Mesenchymal stem cell (in vitro differentiated cells and primary cell): ENCODE measurements around the gene JPH2.

ENCODE experiments used
- DNase-seq: peaks from one replicate; pipeline ENCODE4 v3.0.0-alpha.2; 2013
- H2AFZ ChIP-seq: one replicate; pipeline ENCODE4 v1.6.1; 2013; ENCODE audit warnings: low read depth, mild to moderate bottlenecking, control low read depth, inconsistent platforms, low read length, moderate library complexity
- H2AK5ac ChIP-seq: 2 replicates; pipeline ENCODE4 v1.6.1; 2013; ENCODE audit warnings: low read length, moderate library complexity, mild to moderate bottlenecking, inconsistent platforms; ENCODE audit not compliant: severe bottlenecking
- H2BK120ac ChIP-seq: one replicate; pipeline ENCODE4 v1.6.1; 2013; ENCODE audit warnings: low read depth, mild to moderate bottlenecking, inconsistent platforms, low read length, moderate library complexity
- H2BK12ac ChIP-seq, 2 experiments: one replicate each; pipeline ENCODE4 v1.6.1; 2013; ENCODE audit warnings: inconsistent platforms in 2 of 2, low read length in 2 of 2, mild to moderate bottlenecking in 2 of 2, moderate library complexity in 2 of 2, control low read depth in 1 of 2
- H2BK15ac ChIP-seq: one replicate; pipeline ENCODE4 v1.6.1; 2013; ENCODE audit warnings: mild to moderate bottlenecking, low read depth, inconsistent platforms; ENCODE audit not compliant: poor library complexity, severe bottlenecking
- H2BK5ac ChIP-seq: 2 replicates; pipeline ENCODE4 v1.6.1; 2013; ENCODE audit warnings: low read depth, mild to moderate bottlenecking, low read length, control low read depth, inconsistent platforms; ENCODE audit not compliant: poor library complexity, severe bottlenecking
- H3K14ac ChIP-seq, 2 experiments: one replicate each; pipeline ENCODE4 v1.6.1; 2013; ENCODE audit warnings: inconsistent platforms in 2 of 2, low read length in 2 of 2, control low read depth in 1 of 2, mild to moderate bottlenecking in 1 of 2, moderate library complexity in 1 of 2
- H3K18ac ChIP-seq, 2 experiments: one replicate each; pipeline ENCODE4 v1.6.1; 2013; ENCODE audit warnings: inconsistent platforms in 2 of 2, low read length in 2 of 2, control low read depth in 1 of 2, low read depth in 1 of 2, mild to moderate bottlenecking in 1 of 2
- H3K23ac ChIP-seq, 2 experiments: one replicate each; pipeline ENCODE4 v1.6.1; 2013; ENCODE audit warnings: inconsistent platforms in 2 of 2, low read length in 2 of 2, mild to moderate bottlenecking in 2 of 2, moderate library complexity in 2 of 2, control low read depth in 1 of 2
- H3K27ac ChIP-seq: 2 replicates; pipeline ENCODE4 v1.5.1; 2013; ENCODE audit warnings: mild to moderate bottlenecking, moderate library complexity, low read length, control low read depth, inconsistent platforms; ENCODE audit not compliant: poor library complexity, severe bottlenecking
- H3K27me3 ChIP-seq, 2 experiments: 2 replicates each; pipeline versions ENCODE4 v1.6.1 to v1.7.0; 2013; ENCODE audit warnings: low read length in 2 of 2, mild to moderate bottlenecking in 2 of 2, moderate library complexity in 2 of 2, control low read depth in 1 of 2, inconsistent platforms in 1 of 2; ENCODE audit not compliant: control insufficient read depth in 1 of 2, insufficient read depth in 1 of 2
- H3K36me3 ChIP-seq, 2 experiments: 2 replicates each; pipeline versions ENCODE4 v1.6.1 to v1.7.0; 2013; ENCODE audit warnings: low read length in 2 of 2, control low read depth in 1 of 2, inconsistent platforms in 1 of 2, low read depth in 1 of 2, mild to moderate bottlenecking in 1 of 2; ENCODE audit not compliant: insufficient read depth in 2 of 2, control insufficient read depth in 1 of 2
- H3K4ac ChIP-seq, 2 experiments: one replicate each; pipeline ENCODE4 v1.6.1; 2013; ENCODE audit warnings: inconsistent platforms in 2 of 2, low read length in 2 of 2, mild to moderate bottlenecking in 2 of 2, moderate library complexity in 2 of 2, control low read depth in 1 of 2, low read depth in 1 of 2
- H3K4me1 ChIP-seq: 2 replicates; pipeline ENCODE4 v1.6.1; 2013; ENCODE audit warnings: low read depth, low read length, control low read depth; ENCODE audit not compliant: control insufficient read depth, insufficient read depth
- H3K4me2 ChIP-seq: 2 replicates; pipeline ENCODE4 v1.6.1; 2013; ENCODE audit warnings: low read length, mild to moderate bottlenecking, inconsistent platforms; ENCODE audit not compliant: poor library complexity, severe bottlenecking
- H3K4me3 ChIP-seq, 2 experiments: 2 replicates each; pipeline versions ENCODE4 v1.5.1 to v1.7.0; 2013; ENCODE audit warnings: low read length in 2 of 2, mild to moderate bottlenecking in 2 of 2, control low read depth in 1 of 2, low read depth in 1 of 2; ENCODE audit not compliant: insufficient read depth in 1 of 2
- H3K79me1 ChIP-seq: replicated peaks from 2 replicates; pipeline ENCODE4 v1.6.1; 2013; ENCODE audit warnings: mild to moderate bottlenecking, control low read depth, low read length, inconsistent platforms; ENCODE audit not compliant: poor library complexity, severe bottlenecking
- H3K9ac ChIP-seq: 2 replicates; pipeline ENCODE4 v1.7.0; 2013; ENCODE audit warnings: mild to moderate bottlenecking, low read length, moderate library complexity
- H3K9me3 ChIP-seq: 2 replicates; pipeline ENCODE4 v1.7.0; 2013; ENCODE audit warnings: mild to moderate bottlenecking, low read length; ENCODE audit not compliant: control insufficient read depth
- H4K8ac ChIP-seq: one replicate; pipeline ENCODE4 v1.6.1; 2013; ENCODE audit warnings: inconsistent platforms, mild to moderate bottlenecking, low read length, moderate library complexity
- H4K91ac ChIP-seq: one replicate; pipeline ENCODE4 v1.6.1; 2013; ENCODE audit warnings: mild to moderate bottlenecking, low read length, inconsistent platforms
- WGBS: methylation state at CpG from one replicate; pipeline ENCODE4 v1.1.7; 2013; ENCODE audit warnings: mixed read lengths; 5-methylcytosine and 5-hydroxymethylcytosine counted together

JPH2 gene

DNA sequence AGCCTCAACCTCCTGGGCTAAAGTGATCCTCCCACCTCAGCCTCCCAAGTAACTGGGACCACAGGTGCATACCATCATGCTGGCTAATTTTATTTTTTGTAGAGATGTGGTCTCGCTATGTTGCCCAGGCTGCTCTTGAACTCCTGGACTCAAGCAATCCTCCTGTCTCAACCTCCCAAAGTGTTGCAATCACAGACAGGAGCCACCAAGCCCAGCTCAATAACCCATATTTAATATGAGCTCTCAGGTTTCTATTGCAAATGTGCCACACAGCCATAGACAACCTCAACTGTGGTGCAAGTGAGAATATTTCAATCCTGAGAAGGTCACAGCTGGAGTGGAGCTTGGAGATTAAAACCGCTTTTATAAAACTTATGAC, 14.4 kb downstream of the JPH2 start:
- Histone ChIP-seq H3K36me3 (peaks cover 0 to 4% of the 10 kb centered on the region in 2 experiments), H3K4me2 (no peak overlapping the region), H3K23ac (no peak overlapping the region), H2AFZ (no peak overlapping the region), H3K27ac (no peak overlapping the region), H2BK120ac (no peak overlapping the region), H3K4me3 (no peak overlapping the region), H2BK5ac (no peak overlapping the region), H3K9ac (no peak overlapping the region), H3K4ac (no peak overlapping the region), H4K91ac (no peak overlapping the region), H3K18ac (no peak overlapping the region), H3K79me1 (peaks cover 2% of the 10 kb centered on the region), H2BK15ac (no peak overlapping the region), H2AK5ac (no peak overlapping the region), H3K4me1 (peaks cover 4% of the 10 kb centered on the region), H3K27me3 (no peaks in the 10 kb centered on the region), H3K9me3 (no peaks in the 10 kb centered on the region), H2BK12ac (no peak overlapping the region), H3K14ac (no peak overlapping the region), H4K8ac (no peak overlapping the region)
- 100% methylated on average over 1 of the region's 2 CpGs for WGBS
- no peak for DNase-seq

DNA sequence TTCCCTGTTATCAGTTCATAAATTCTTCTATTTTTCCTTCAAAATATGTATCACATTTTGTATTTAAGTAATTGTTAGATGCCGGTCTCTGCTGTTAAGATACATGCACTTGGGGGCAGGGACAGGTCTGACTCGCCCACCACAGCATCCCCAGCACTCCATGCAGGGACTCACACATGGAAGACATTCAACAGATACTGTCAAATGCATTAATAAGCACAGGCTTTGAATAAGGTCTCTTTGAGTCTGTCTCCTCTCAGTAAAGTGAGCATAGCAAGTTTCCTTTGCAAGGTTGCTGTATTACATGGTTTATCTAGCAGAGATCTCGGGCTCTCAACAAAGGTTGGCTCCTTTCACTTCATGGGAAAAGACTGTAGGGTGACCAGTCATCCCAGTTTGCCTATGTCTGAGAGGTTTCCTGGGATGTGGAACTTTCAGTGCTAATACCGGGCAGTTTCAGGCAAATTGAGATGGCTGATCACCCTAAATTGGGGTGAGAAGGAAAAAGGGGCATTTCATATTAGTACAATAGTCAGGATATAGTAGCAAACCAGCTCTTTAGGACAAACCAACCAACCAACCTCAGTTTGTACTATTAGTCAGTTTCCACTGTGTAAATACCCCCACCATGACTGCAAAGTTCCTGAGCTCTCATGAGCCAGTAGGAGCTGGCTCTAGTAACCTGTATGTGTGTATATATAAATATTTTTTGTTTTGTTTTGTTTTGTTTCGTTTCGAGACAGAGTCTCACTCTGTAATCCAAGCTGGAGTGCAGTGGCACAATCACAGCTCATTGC, 15.0 kb downstream of the JPH2 start:
- no peak overlapping the region for H3K14ac ChIP-seq
- no peak overlapping the region for H3K27ac ChIP-seq
- peaks cover 2% of the 10 kb centered on the region for H3K79me1 ChIP-seq
- H2BK120ac ChIP-seq, result no peak overlapping the region
- H2BK5ac ChIP-seq, result no peak overlapping the region
- H4K8ac ChIP-seq, result no peak overlapping the region
- no peak overlapping the region for H2AFZ ChIP-seq
- 63% methylated on average over 4 of the region's 6 CpGs for WGBS
- H3K23ac ChIP-seq, result no peak overlapping the region
- H3K27me3 ChIP-seq, result no peaks in the 10 kb centered on the region
- DNase-seq, result no peak
- H2BK12ac ChIP-seq, result no peak overlapping the region
- no peak overlapping the region for H2BK15ac ChIP-seq
- H3K36me3 ChIP-seq, result peaks cover 0 to 4% of the 10 kb centered on the region in 2 experiments
- H3K9ac ChIP-seq, result no peak overlapping the region
- peak overlapping the region in 1 of 2 experiments; percentile 9 for H3K18ac ChIP-seq
- H3K9me3 ChIP-seq, result no peaks in the 10 kb centered on the region
- H2AK5ac ChIP-seq, result no peak overlapping the region
- H3K4ac ChIP-seq, result no peak overlapping the region
- no peak overlapping the region for H3K4me3 ChIP-seq
- peaks cover 2% of the 10 kb centered on the region for H3K4me1 ChIP-seq
- no peak overlapping the region for H4K91ac ChIP-seq
- H3K4me2 ChIP-seq, result no peak overlapping the region

DNA sequence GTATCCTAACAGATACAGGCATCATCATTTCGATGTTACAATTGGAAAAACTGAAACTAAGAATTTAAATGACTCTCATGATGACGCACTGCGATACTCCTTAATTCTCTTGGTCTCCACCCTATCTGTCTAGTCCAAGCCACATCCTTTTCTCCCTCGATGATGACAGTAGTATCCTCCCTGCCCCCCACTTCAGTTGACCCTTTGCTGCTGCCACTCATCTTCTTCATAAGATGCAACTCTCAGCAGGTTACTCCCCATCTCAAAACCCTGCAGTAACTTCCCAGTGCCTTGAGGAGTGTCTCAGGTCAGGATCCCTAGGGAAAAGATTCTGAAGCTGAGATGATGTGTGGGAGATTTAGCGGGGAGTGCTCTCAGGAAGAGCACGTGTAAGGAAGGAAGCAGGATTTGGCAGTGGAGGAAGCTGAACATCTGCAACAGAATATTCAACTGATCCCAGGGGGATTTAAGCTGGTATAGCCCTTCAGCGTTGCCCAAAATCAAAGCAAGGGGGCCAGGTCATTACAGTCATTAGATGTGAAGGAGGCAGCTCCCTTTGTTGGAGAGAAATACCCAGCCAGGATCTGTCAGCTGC, 16.1 kb downstream of the JPH2 start:
- H3K27me3 ChIP-seq, result no peaks in the 10 kb centered on the region
- H4K8ac ChIP-seq, result no peak overlapping the region
- H2AK5ac ChIP-seq, result no peak overlapping the region
- H3K14ac ChIP-seq, result no peak overlapping the region
- H3K9me3 ChIP-seq, result no peaks in the 10 kb centered on the region
- no peak overlapping the region for H2BK120ac ChIP-seq
- peaks cover 6% of the 10 kb centered on the region for H3K4me1 ChIP-seq
- peaks cover 2% of the 10 kb centered on the region for H3K79me1 ChIP-seq
- H3K4me3 ChIP-seq, result peak overlapping the region in 1 of 2 experiments; percentile 40
- no peak overlapping the region for H3K27ac ChIP-seq
- H4K91ac ChIP-seq, result no peak overlapping the region
- peak overlapping the region; percentile 5 for H3K9ac ChIP-seq
- H3K4ac ChIP-seq, result no peak overlapping the region
- H2AFZ ChIP-seq, result no peak overlapping the region
- no peak overlapping the region for H3K18ac ChIP-seq
- no peak overlapping the region for H2BK15ac ChIP-seq
- H2BK12ac ChIP-seq, result peak overlapping the region in 1 of 2 experiments; percentile 32
- 81% methylated on average over 7 of the region's 7 CpGs for WGBS
- no peak for DNase-seq
- H3K36me3 ChIP-seq, result peaks cover 0 to 4% of the 10 kb centered on the region in 2 experiments
- no peak overlapping the region for H2BK5ac ChIP-seq
- H3K4me2 ChIP-seq, result no peak overlapping the region
- H3K23ac ChIP-seq, result no peak overlapping the region

DNA sequence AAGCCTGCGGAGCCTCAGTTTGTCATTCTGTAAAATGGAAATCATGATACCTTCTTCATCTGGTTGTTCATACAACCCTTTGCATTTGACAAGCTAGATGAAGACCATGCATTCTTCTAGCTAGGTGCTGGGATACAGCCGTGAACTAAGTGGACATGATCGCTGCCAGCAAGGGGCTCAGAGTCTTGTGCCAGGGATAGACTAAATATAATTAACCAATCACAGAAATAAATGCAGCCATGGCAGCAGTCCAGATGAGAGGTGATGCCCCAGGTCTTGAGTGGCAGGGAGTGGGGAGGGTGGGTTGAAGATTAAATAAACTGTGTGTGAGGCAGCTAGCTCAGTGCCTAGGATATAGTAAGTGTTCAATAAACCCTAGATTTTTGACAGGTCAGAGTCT, 19.3 kb downstream of the JPH2 start:
- Histone ChIP-seq H3K9ac (no peak overlapping the region), H3K79me1 (no peaks in the 10 kb centered on the region), H2AK5ac (no peak overlapping the region), H2BK120ac (no peak overlapping the region), H3K27me3 (peaks cover 0 to 14% of the 10 kb centered on the region in 2 experiments), H3K4ac (no peak overlapping the region), H3K4me1 (peaks cover 12% of the 10 kb centered on the region), H3K23ac (no peak overlapping the region), H3K14ac (no peak overlapping the region), H2BK5ac (no peak overlapping the region), H2AFZ (no peak overlapping the region), H4K91ac (no peak overlapping the region), H2BK15ac (no peak overlapping the region), H3K27ac (no peak overlapping the region), H3K4me3 (no peak overlapping the region), H2BK12ac (peak overlapping the region in 1 of 2 experiments; percentile 65), H4K8ac (no peak overlapping the region), H3K18ac (no peak overlapping the region), H3K9me3 (no peaks in the 10 kb centered on the region), H3K36me3 (no peaks in the 10 kb centered on the region), H3K4me2 (no peak overlapping the region)
- WGBS, result 98% methylated on average over 3 of the region's 3 CpGs
- no peak for DNase-seq
